HL-60 (cell line): ENCODE measurements around the gene PCCA.

Source experiments
- DNase-seq, 2 experiments: peaks; one replicate each; pipeline ENCODE4 v3.0.0-alpha.2; 2010 to 2020; ENCODE audit warnings: low read depth in 1 of 2, low spot score in 1 of 2
- H3K27ac ChIP-seq: fragments of 250-450 bp; sonication (Bioruptor Pico); replicated peaks from 2 replicates; pipeline ENCODE4 v1.5.1; 2020; ENCODE audit warnings: mild to moderate bottlenecking, moderate library complexity
- H3K27me3 ChIP-seq: fragments of 250-450 bp; sonication (Bioruptor Pico); 2 replicates; pipeline ENCODE4 v1.5.1; 2021; ENCODE audit warnings: mild to moderate bottlenecking, moderate library complexity; ENCODE audit not compliant: insufficient read depth, poor library complexity, severe bottlenecking
- H3K4me3 ChIP-seq: replicated peaks from 2 replicates; pipeline ENCODE4 v1.5.1; 2011; ENCODE audit warnings: mild to moderate bottlenecking, control low read depth, low read length; ENCODE audit not compliant: insufficient read depth
- GABPA ChIP-seq: IDR thresholded peaks from 2 replicates; pipeline ENCODE4 v1.6.1; 2012; ENCODE audit warnings: low read depth
- POLR2AphosphoS5 ChIP-seq: IDR thresholded peaks from 2 replicates; pipeline ENCODE4 v1.6.1; 2012; ENCODE audit warnings: low read depth
- SPI1 ChIP-seq: IDR thresholded peaks from 2 replicates; pipeline ENCODE4 v1.6.1; 2012; ENCODE audit warnings: low read depth, mild to moderate bottlenecking, borderline replicate concordance
- TF ChIP-seq, protein P1 (sequence below): IDR thresholded peaks from one replicate; pipeline ENCODE4 v1.5.1; 2011; ENCODE audit warnings: low read length, control low read depth, inconsistent platforms; ENCODE audit not compliant: insufficient read depth
- TF ChIP-seq, protein P2 (sequence below): IDR thresholded peaks from 2 replicates; pipeline ENCODE4 v1.6.1; 2012; ENCODE audit warnings: low read depth; ENCODE audit not compliant: insufficient replicate concordance

Gene PCCA

DNA sequence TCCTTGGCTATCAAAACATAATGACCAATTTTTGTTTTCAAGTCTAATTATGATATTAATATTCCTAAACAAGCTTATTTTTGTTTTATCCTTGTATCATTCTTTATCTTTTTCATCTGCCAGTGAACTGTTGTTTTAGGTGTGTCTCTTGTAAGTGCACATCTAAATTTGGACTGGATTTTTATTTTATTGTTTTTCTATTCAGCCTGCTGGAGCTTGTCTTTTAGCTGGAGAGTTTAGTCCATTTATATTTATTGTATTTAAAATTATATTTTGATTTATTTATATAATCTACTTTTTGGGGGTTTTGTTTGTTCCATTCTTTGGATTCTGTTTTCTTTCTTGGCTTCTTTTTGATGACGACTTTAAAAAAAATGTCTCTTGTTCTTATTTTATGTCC lies 159.0 kb downstream of the PCCA start:
- H3K4me3 ChIP-seq: no peak overlapping the region
- DNase-seq: no peak
- H3K27me3 ChIP-seq: peaks cover 4% of the 10 kb centered on the region
- TF ChIP-seq POLR2AphosphoS5 (no peak), GABPA (no peak), SPI1 (no peak)
- TF ChIP-seq, protein P1, sequence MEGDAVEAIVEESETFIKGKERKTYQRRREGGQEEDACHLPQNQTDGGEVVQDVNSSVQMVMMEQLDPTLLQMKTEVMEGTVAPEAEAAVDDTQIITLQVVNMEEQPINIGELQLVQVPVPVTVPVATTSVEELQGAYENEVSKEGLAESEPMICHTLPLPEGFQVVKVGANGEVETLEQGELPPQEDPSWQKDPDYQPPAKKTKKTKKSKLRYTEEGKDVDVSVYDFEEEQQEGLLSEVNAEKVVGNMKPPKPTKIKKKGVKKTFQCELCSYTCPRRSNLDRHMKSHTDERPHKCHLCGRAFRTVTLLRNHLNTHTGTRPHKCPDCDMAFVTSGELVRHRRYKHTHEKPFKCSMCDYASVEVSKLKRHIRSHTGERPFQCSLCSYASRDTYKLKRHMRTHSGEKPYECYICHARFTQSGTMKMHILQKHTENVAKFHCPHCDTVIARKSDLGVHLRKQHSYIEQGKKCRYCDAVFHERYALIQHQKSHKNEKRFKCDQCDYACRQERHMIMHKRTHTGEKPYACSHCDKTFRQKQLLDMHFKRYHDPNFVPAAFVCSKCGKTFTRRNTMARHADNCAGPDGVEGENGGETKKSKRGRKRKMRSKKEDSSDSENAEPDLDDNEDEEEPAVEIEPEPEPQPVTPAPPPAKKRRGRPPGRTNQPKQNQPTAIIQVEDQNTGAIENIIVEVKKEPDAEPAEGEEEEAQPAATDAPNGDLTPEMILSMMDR: no peak
- TF ChIP-seq, protein P2, sequence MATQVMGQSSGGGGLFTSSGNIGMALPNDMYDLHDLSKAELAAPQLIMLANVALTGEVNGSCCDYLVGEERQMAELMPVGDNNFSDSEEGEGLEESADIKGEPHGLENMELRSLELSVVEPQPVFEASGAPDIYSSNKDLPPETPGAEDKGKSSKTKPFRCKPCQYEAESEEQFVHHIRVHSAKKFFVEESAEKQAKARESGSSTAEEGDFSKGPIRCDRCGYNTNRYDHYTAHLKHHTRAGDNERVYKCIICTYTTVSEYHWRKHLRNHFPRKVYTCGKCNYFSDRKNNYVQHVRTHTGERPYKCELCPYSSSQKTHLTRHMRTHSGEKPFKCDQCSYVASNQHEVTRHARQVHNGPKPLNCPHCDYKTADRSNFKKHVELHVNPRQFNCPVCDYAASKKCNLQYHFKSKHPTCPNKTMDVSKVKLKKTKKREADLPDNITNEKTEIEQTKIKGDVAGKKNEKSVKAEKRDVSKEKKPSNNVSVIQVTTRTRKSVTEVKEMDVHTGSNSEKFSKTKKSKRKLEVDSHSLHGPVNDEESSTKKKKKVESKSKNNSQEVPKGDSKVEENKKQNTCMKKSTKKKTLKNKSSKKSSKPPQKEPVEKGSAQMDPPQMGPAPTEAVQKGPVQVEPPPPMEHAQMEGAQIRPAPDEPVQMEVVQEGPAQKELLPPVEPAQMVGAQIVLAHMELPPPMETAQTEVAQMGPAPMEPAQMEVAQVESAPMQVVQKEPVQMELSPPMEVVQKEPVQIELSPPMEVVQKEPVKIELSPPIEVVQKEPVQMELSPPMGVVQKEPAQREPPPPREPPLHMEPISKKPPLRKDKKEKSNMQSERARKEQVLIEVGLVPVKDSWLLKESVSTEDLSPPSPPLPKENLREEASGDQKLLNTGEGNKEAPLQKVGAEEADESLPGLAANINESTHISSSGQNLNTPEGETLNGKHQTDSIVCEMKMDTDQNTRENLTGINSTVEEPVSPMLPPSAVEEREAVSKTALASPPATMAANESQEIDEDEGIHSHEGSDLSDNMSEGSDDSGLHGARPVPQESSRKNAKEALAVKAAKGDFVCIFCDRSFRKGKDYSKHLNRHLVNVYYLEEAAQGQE: no peak
- no peak overlapping the region for H3K27ac ChIP-seq

DNA sequence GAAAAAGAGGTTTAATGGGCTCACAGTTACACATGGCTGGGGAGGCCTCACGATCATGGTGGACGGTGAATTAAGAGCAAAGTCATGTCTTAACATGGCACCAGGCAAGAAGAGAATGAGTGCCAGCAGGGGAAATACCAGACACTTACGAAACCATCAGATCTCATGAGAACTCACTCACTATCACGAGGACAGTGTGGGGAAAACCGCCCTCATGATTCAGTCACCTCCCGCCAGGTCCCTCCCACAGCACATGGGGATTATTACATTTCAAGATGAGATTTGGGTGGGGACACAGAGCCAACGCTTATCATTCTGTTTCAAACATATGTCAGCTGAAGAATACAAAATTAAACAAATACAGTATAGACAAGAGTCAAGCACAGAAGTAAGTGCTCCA lies 165.1 kb downstream of the PCCA start:
- DNase-seq: no peak
- no peaks in the 10 kb centered on the region for H3K27me3 ChIP-seq
- TF ChIP-seq, protein P1: no peak
- no peak overlapping the region for H3K4me3 ChIP-seq
- no peak overlapping the region for H3K27ac ChIP-seq

DNA sequence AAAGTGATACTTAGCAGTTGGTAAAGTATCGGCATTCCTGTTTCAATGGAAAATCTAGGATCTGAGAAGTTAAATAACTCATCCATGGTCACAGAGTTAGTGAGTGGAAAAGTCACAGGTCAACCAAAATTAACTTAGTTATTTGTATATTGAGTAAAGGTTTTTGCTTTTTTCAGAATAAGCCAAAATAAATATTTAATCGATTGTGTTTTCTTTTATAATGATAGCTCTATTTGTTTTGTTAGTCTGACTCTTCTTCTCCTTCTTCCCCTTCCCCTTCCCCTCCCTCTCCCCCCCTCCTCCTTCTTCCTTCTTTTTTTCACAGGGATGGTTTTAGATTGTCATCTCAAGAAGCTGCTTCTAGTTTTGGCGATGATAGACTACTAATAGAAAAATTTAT lies 173.5 kb downstream of the PCCA start:
- TF ChIP-seq, protein P1: no peak
- TF ChIP-seq, protein P2: no peak
- TF ChIP-seq SPI1 (no peak), POLR2AphosphoS5 (no peak), GABPA (no peak)
- H3K4me3 ChIP-seq: no peak overlapping the region
- peaks cover 2% of the 10 kb centered on the region for H3K27me3 ChIP-seq
- no peak for DNase-seq
- H3K27ac ChIP-seq: no peak overlapping the region

DNA sequence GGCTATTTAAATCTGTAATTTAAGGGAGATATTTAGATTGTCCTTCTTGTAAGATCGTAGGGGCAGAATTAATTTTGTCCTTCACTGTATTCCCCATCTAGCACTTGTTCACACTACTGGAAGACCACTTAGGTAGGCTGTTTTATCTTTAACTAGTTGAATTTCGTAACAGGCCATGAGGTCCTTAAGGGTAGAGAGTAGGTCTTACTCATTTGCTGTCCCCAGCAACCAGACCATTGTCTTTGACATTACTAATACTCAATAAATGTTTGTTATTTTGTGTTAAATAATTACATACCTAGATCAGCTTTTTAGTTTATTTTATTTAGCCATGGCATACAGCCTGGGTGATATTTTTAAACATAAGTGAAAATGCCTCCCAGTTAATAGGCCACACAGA lies 177.1 kb downstream of the PCCA start:
- Histone ChIP-seq H3K27me3 (no peaks in the 10 kb centered on the region), H3K4me3 (no peak overlapping the region), H3K27ac (no peak overlapping the region)
- TF ChIP-seq, protein P1: no peak
- TF ChIP-seq, protein P2: no peak
- TF ChIP-seq SPI1 (no peak), POLR2AphosphoS5 (no peak), GABPA (no peak)
- DNase-seq: no peak
